HG03457 (cell line): ENCODE data around the gene ABHD10.

Source experiments
- ATAC-seq: cut with Tn5 transposase; IDR thresholded peaks from one replicate; pipeline ENCODE4 v1.9.1; 2021; ENCODE audit warnings: moderate number of reproducible peaks; ENCODE audit not compliant: unreplicated experiment

Gene ABHD10

GRCh38 chr3:111978583-111979433 is at the start of gene ABHD10:
Gene ABHD10, plus strand, starts transcription at chr3:111979026. Its CDS starts 36 bp downstream, at chr3:111979062.
- ATAC-seq: peak; percentile 94

- ATAC-seq: no peak
Observed at GRCh38 chr3:111929484-111929883, 49.3 kb upstream of the ABHD10 start.

- no peak for ATAC-seq
Observed at GRCh38 chr3:111932946-111933345, 45.9 kb upstream of the ABHD10 start.

GRCh38 chr3:111936191-111936841 is 42.5 kb upstream of the ABHD10 start:
- ATAC-seq: no peak

- no peak for ATAC-seq
Observed at GRCh38 chr3:111936967-111937366, 41.9 kb upstream of the ABHD10 start.

- ATAC-seq: no peak
Observed at GRCh38 chr3:111937871-111938270, 41.0 kb upstream of the ABHD10 start.

GRCh38 chr3:111939873-111940272 is 39.0 kb upstream of the ABHD10 start:
- ATAC-seq: no peak

- no peak for ATAC-seq
Observed at GRCh38 chr3:111943533-111943932, 35.3 kb upstream of the ABHD10 start.

GRCh38 chr3:111944372-111944771 is 34.5 kb upstream of the ABHD10 start:
- no peak for ATAC-seq

GRCh38 chr3:111947231-111947630 is 31.6 kb upstream of the ABHD10 start:
- no peak for ATAC-seq

- ATAC-seq: no peak
Observed at GRCh38 chr3:111948786-111949185, 30.0 kb upstream of the ABHD10 start.

GRCh38 chr3:111949712-111950111 is 29.1 kb upstream of the ABHD10 start:
- no peak for ATAC-seq

GRCh38 chr3:111951032-111951431 is 27.8 kb upstream of the ABHD10 start:
- ATAC-seq: no peak

GRCh38 chr3:111952086-111952485 is 26.7 kb upstream of the ABHD10 start:
- ATAC-seq: no peak

- no peak for ATAC-seq
Observed at GRCh38 chr3:111952866-111953450, 25.9 kb upstream of the ABHD10 start.

GRCh38 chr3:111954228-111954990 is 24.4 kb upstream of the ABHD10 start:
- ATAC-seq: no peak

GRCh38 chr3:111955876-111956275 is 22.9 kb upstream of the ABHD10 start:
- ATAC-seq: no peak

- no peak for ATAC-seq
Observed at GRCh38 chr3:111956449-111956848, 22.4 kb upstream of the ABHD10 start.

GRCh38 chr3:111956995-111957734 is 21.7 kb upstream of the ABHD10 start:
- no peak for ATAC-seq

GRCh38 chr3:111961461-111962164 is 17.2 kb upstream of the ABHD10 start:
- ATAC-seq: no peak
